Calu3 (cell line): ENCODE results near the gene CNKSR3. TPM values are rescaled to one million over a fixed set of nuclear protein-coding genes. Genes with fewer than 3 reads are reported as not detected.
A peak's percentile ranks its signal among the peaks of the same experiment; 100 is the strongest.

Experiments used
- BruUV-seq: library from RNA; stranded (reverse); fragments of 400-500 nt; replicated peaks from 2 replicates; lab custom pipeline; 2021; lab: Mats Ljungman, UMichigan
- CTCF ChIA-PET: fragments of 300-600 bp; sonication (Branson Sonifier 250); formaldehyde crosslinking; loops from one replicate; lab custom pipeline; 2022; ENCODE audit warnings: antibody characterized with exemption; lab: Charles Lee
- DNase-seq: peaks from one replicate; pipeline ENCODE4 v3.0.0; 2022
- H3K27ac Mint-ChIP-seq: one replicate; pipeline ENCODE4 v1.8.0; 2022; ENCODE audit warnings: mixed read lengths; ENCODE audit not compliant: unreplicated experiment
- H3K27me3 Mint-ChIP-seq: one replicate; pipeline ENCODE4 v1.8.0; 2022; ENCODE audit warnings: mixed read lengths; ENCODE audit not compliant: unreplicated experiment
- H3K36me3 Mint-ChIP-seq: one replicate; pipeline ENCODE4 v1.8.0; 2022; ENCODE audit warnings: mild to moderate bottlenecking, moderate library complexity, mixed read lengths; ENCODE audit not compliant: insufficient read depth, unreplicated experiment
- H3K4me1 Mint-ChIP-seq: one replicate; pipeline ENCODE4 v1.8.0; 2022; ENCODE audit warnings: mild to moderate bottlenecking, low read depth, mixed read lengths; ENCODE audit not compliant: unreplicated experiment
- H3K4me3 Mint-ChIP-seq: one replicate; pipeline ENCODE4 v1.8.0; 2022; ENCODE audit warnings: mild to moderate bottlenecking, low read depth, moderate library complexity, mixed read lengths; ENCODE audit not compliant: unreplicated experiment
- H3K9me3 Mint-ChIP-seq: one replicate; pipeline ENCODE4 v1.8.0; 2022; ENCODE audit warnings: low read depth, mixed read lengths; ENCODE audit not compliant: unreplicated experiment
- CTCF ChIP-seq: fragments of 200-600 bp; IDR thresholded peaks from one replicate; pipeline ENCODE4 v1.8.0; 2022; ENCODE audit warnings: antibody characterized with exemption; ENCODE audit not compliant: unreplicated experiment
- intact Hi-C: fragments of 100-400 bp; cut with micrococcal nuclease; formaldehyde crosslinking; loops from one replicate; pipeline ENCODE4 v1.10.0; 2022; ENCODE audit not compliant: unreplicated experiment
- total RNA-seq: library from RNA; stranded (reverse); gene quantifications from 2 replicates; pipeline ENCODE4 v1.2.3, GENCODE V29; 2022

The CNKSR3 gene
- total RNA-seq, 1 experiment from 2014 or later = 4.0 TPM

GRCh38 chr6:154509421-154510143 lies 903 bp downstream of the CNKSR3 start:
- no peaks in the 10 kb centered on the region for H3K27me3 Mint-ChIP-seq
- no peak for TF ChIP-seq CTCF
- intact Hi-C loops = loop anchor here (5.0 to 10.0 kb wide), 2 partner anchors 122 to 135 kb away; no protein-coding TSS in a partner anchor
- no TSS peak for BruUV-seq
- H3K9me3 Mint-ChIP-seq = no peaks in the 10 kb centered on the region
- H3K4me1 Mint-ChIP-seq = peaks cover 26% of the 10 kb centered on the region
- peak overlapping the region; percentile 70 for H3K27ac Mint-ChIP-seq
- H3K4me3 Mint-ChIP-seq = peak overlapping the region; percentile 86
- peak; percentile 26 for DNase-seq
- peaks cover 39% of the 10 kb centered on the region for H3K36me3 Mint-ChIP-seq
- CTCF ChIA-PET = no interaction called here

GRCh38 chr6:154508573-154509375 lies 1.7 kb downstream of the CNKSR3 start:
- CTCF ChIA-PET = no interaction called here
- Mint-ChIP-seq H3K27me3 (no peaks in the 10 kb centered on the region), H3K9me3 (no peaks in the 10 kb centered on the region), H3K27ac (peak overlapping the region; percentile 70), H3K36me3 (peaks cover 39% of the 10 kb centered on the region), H3K4me3 (peak overlapping the region; percentile 86), H3K4me1 (peaks cover 26% of the 10 kb centered on the region)
- intact Hi-C loops = loop anchor here (5.0 to 10.0 kb wide), 2 partner anchors 121 to 136 kb away; no protein-coding TSS in a partner anchor
- DNase-seq = peak; percentile 18
- TSS peak; percentile 43 for BruUV-seq
- TF ChIP-seq CTCF = no peak

GRCh38 chr6:154506991-154507898 lies 3.2 kb downstream of the CNKSR3 start:
- no peak for TF ChIP-seq CTCF
- Mint-ChIP-seq H3K9me3 (no peaks in the 10 kb centered on the region), H3K4me3 (no peak overlapping the region), H3K4me1 (peaks cover 25% of the 10 kb centered on the region), H3K36me3 (peaks cover 39% of the 10 kb centered on the region), H3K27me3 (no peaks in the 10 kb centered on the region), H3K27ac (no peak overlapping the region)
- no TSS peak for BruUV-seq
- DNase-seq = no peak
- intact Hi-C loops = loop anchor here (5.0 to 10.0 kb wide), 2 partner anchors 120 to 138 kb away; no protein-coding TSS in a partner anchor
- CTCF ChIA-PET = interaction anchor here (0.6 kb wide), 1 partner anchor 34 kb away, joined by 3 read pairs; no protein-coding TSS in a partner anchor

GRCh38 chr6:154506582-154506981 lies 3.9 kb downstream of the CNKSR3 start:
- peaks cover 33% of the 10 kb centered on the region for H3K36me3 Mint-ChIP-seq
- H3K9me3 Mint-ChIP-seq = no peaks in the 10 kb centered on the region
- peaks cover 21% of the 10 kb centered on the region for H3K4me1 Mint-ChIP-seq
- no peak overlapping the region for H3K4me3 Mint-ChIP-seq
- CTCF ChIA-PET = no interaction called here
- no peak for DNase-seq
- no peaks in the 10 kb centered on the region for H3K27me3 Mint-ChIP-seq
- intact Hi-C loops = loop anchor here (5.0 to 10.0 kb wide), 2 partner anchors 119 to 138 kb away; no protein-coding TSS in a partner anchor
- no peak for TF ChIP-seq CTCF
- BruUV-seq = no TSS peak
- H3K27ac Mint-ChIP-seq = no peak overlapping the region
